Fibroblast of the conjunctiva (primary cell): ENCODE measurements around the gene SEMA4A.
"Not testable (repeated sequence)": the region's sequence is repeated elsewhere in the genome, so short reads cannot be mapped to it uniquely, and the experiment has no call there.

ENCODE experiments used
- DNase-seq: peaks from one replicate; pipeline ENCODE4 v3.0.0-alpha.2; 2010; ENCODE audit warnings: low read depth

SEMA4A gene

DNA sequence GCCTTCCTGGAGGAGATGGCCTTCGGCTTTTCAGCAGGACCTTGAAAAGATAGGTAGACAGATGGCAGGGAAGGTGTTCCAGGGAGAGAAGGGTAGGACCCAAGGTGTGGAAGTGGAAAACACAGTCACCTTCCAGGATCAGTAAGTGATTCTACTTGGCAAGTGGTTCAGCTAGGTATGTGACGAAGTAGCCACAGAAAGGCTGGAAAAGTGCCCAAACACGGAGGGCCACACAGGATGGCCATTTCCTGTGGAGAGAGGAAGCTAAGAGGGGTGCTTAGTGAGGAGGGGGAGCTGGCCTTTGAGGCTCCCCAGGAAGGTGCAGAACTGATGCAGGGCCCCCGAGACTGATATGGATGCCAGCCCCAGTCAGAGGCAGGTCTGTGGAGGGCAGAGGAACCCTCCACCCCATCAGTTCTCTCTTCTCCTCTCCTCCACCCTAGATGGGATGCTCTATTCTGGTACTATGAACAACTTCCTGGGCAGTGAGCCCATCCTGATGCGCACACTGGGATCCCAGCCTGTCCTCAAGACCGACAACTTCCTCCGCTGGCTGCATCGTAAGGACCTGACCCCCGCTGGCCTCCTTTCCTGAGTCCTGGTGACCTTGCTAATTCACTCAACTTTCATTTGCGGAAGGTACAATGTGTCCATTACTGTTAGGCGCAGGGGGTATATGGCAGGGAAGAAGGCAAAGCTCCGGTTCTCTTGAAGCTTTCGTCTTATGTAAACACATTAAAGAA is 6.8 kb downstream of the SEMA4A start:
- no peak for DNase-seq

- DNase-seq: no peak
Measured at GRCh38 chr1:156160743-156161171, 7.4 kb downstream of the SEMA4A start.

GRCh38 chr1:156162430-156163037 is 9.1 kb downstream of the SEMA4A start:
- no peak for DNase-seq

DNA sequence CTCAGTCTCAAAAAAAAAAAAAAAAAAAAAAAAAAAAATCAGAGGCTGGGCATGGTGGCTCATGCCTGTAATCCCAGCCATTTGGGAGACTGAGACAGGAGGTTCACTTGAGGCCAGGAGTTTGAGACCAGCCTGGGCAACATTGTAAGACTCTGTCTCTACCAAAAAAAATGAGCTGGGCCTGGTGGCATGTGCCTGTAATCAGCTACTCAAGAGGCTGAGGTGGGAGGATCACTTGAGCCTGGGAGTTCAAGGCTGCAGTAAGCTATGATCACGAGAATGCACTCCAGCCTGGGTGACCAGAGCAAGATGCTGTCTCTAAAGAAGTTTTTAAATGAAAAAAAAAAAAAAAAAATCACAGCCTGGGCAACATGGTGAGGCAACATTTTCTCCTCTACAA is 10.3 kb downstream of the SEMA4A start:
- DNase-seq: no peak

- DNase-seq: no peak
Measured at GRCh38 chr1:156164125-156164831, 10.9 kb downstream of the SEMA4A start.

DNA sequence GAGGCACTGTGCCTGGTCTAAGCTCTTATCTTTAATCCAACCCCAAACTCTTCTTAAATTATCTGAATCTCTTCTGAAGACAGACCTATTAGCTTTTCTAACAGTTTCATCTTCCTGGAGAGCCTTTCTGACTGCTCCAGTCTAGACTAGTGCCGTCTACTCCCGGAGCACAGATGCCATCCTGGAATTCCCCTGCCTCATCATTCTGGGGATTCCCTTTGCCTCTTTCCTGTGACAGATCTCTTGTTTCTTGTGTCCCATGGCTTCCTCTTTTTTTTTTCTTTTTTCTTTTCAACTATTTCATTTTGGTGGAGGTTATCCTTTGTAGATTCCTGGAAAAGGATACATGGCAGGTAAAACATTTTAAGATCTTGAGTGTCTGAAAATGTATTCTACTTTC is 11.7 kb downstream of the SEMA4A start:
- DNase-seq: no peak

- DNase-seq: no peak
Measured at GRCh38 chr1:156167536-156167935, 14.2 kb downstream of the SEMA4A start.

DNA sequence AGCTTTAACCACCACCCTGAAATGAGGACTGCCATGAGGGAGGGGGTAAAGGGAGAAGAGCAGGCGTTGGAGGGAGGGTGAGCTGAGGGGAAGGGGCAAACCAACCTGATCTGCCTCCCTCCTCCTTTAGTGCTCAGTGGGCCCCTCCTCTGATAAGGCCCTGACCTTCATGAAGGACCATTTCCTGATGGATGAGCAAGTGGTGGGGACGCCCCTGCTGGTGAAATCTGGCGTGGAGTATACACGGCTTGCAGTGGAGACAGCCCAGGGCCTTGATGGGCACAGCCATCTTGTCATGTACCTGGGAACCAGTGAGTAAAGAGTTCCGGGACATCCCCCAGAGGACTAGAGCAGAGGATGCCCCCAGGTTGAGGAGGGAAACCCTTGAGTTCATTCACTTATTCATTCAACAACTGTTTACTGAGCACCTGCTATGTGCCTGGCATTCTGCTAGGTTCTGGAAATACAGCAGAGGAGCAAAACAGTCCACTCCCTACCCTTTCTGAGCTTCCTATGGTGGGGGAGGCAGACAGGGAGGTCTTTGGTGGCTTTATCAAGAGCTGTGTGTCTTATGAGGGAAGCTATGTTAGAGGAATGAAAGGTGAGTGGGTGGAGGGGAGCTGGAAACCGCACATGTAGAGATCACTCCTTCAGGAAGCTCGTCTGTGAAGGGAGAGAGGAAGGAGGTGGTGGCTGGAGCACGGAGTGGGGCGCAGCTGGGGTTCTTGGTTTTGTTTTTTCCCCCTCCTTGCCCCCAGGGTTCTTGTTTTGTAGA is 19.5 kb downstream of the SEMA4A start:
- DNase-seq: no peak

DNA sequence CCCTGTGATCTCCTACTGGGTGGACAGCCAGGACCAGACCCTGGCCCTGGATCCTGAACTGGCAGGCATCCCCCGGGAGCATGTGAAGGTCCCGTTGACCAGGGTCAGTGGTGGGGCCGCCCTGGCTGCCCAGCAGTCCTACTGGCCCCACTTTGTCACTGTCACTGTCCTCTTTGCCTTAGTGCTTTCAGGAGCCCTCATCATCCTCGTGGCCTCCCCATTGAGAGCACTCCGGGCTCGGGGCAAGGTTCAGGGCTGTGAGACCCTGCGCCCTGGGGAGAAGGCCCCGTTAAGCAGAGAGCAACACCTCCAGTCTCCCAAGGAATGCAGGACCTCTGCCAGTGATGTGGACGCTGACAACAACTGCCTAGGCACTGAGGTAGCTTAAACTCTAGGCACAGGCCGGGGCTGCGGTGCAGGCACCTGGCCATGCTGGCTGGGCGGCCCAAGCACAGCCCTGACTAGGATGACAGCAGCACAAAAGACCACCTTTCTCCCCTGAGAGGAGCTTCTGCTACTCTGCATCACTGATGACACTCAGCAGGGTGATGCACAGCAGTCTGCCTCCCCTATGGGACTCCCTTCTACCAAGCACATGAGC is 23.3 kb downstream of the SEMA4A start:
- no peak for DNase-seq

- DNase-seq: no peak
Measured at GRCh38 chr1:156177919-156178654, 24.7 kb downstream of the SEMA4A start.

GRCh38 chr1:156180471-156180870 is 27.1 kb downstream of the SEMA4A start:
- DNase-seq: no peak

GRCh38 chr1:156181391-156181924 is 28.1 kb downstream of the SEMA4A start:
- not testable (repeated sequence) for DNase-seq

DNA sequence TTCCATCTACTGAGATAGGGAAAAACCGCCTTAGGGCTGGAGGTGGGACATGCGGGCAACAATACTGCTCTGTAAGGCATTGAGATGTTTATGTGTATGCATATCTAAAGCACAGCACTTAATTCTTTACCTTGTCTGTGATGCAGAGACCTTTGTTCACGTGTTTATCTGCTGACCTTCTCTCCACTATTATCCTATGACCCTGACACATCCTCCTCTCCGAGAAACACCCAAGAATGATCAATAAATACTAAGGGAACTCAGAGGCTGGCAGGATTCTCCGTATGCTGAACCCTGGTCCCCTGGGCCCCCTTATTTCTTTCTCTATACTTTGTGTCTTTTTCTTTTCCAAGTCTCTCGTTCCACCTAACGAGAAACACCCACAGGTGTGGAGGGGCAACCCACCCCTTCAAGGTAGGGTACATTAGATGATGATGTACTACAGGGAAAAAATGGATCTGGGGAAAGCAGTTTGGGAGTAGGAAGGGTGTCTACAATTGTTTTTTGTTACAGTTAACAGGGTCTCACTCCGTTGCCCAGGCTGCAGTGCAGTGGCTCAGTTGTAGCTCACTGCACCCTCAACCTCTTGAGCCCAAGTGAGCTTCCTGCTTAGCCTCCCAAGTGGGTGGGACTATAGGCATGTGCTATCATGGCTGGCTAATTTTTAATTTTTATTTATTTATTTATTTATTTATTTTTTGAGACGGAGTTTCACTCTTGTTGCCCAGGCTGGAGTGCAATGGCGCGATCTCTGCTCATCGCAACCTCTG is 28.8 kb downstream of the SEMA4A start:
- DNase-seq: not testable (repeated sequence)

DNA sequence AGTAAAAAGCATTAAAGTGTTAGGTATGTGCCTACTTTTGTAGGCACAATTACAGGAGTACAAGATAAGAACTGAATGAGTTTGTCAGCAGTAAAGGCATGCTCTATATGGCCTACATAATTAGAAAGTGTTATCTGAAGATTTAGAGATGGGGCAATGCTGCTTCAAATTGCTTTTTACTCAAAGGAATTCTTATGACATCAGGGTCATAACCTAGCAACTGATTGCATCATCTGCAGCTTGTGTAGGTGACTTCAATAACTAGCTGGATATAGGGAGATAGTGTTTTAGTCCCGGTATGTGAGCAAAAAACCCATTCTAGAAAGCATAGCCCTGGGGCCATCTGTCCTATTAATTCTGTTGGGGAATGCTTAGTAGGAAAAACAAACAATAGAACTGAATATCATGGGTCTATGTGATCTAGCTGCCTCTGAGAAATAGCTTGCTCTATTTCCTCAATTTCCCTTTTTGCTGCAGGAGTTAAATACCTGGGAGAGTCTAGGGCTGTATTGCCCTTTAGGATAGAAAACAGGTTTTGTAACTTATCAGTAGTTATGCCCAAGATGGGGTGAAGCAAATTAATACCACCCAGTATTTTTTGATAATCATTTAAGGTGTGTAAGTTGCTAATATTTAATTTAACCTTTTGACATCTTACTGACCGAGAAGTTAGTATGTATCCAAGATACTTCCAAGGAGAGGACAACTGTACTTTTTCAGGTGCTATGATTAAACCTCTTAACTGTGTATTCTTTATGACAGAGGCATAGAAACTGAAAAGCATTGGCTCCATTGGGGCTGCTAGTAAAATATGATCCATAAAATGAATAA is 33.2 kb downstream of the SEMA4A start:
- DNase-seq: not testable (repeated sequence)

DNA sequence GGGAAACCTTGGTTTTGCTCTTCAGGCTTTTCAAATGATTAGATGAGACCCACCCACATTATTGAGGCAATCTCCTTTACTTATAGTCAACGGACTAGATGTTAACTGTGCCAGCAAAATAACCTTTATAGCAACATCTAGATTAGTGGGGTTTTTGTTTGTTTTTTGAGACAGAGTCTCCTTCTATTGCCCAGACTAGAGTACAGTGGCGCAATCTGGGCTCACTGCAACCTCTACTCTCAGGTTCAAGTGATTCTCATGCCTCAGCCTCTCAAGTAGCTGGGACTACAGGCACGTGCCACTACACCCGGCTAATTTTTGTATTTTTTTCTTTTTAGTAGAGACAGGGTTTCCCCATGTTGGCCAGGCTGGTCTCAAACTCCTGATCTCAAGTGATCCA is 36.9 kb downstream of the SEMA4A start:
- DNase-seq: not testable (repeated sequence)

DNA sequence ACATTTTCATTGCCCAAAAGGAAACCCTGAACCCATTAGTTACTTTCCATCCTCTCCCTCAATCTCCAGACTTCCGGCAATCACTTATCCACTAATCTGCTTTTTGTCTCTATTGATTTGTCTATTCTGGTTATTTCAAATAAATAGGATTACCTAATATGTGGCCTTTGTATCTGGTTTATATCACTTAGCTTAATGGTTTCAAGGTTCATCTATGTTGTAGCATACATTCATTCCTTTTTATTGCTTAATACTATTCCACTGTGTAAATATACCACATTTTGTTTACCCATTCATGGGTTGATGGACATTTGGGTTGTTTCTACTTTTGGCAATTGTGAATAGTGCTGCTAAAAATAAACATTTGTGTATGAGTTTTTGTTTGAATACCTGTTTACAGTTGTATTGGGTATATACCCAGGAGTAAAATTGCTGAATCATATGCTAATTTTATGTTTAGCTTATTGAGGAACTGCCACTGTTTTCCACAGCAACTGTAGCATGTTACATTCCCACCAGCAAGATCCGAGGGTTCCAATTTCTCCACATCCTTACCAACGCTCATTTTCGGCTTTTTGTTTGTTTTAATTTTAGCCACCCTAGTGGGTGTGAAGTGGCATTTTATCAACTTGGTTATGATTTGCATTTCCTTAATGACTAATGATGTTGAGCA is 38.0 kb downstream of the SEMA4A start:
- no peak for DNase-seq

DNA sequence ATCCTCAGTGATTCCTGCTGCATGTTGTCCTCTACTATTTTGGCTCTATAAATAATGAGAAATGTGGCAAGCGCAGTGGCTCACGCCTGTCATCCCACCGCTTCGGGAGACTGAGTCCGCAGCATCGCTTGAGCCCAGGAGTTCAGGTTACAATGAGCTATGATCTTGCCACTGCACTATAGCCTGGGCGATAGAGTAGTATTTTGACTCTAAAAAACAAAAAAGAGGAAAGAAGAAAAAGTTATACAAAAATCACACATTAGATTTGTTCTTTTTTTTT is 39.8 kb downstream of the SEMA4A start:
- DNase-seq: no peak

GRCh38 chr1:156193488-156194299 is 40.3 kb downstream of the SEMA4A start, which contains the start of gene SLC25A44:
SLC25A44 (plus strand) TSS chr1:156194104; CDS start chr1:156199848, 5,744 bp downstream.
- DNase-seq: peak; percentile 99
